ENCODE measurements around the gene FAM50B. TPM values are rescaled to one million over a fixed set of nuclear protein-coding genes. Genes with fewer than 3 reads are reported as not detected.

FAM50B gene
- total and polyA plus RNA-seq, 2 of the 13 experiments (the other 11 are each of a cell fraction or from before 2014, with no cell fraction given): 0.05 TPM; not detected in 1

GRCh38 chr6:3835055-3835731 lies 14.0 kb upstream of the FAM50B start (continued):
- no peak; the same call in 1 of the 2 replicates for TF ChIP-seq ZNF362 (CRISPR knock-in tag; IDR thresholded peaks at IDR 0.05; ENCODE audit: borderline replicate concordance)
- no peak for TF ChIP-seq ZNF761 (CRISPR knock-in tag; conservative IDR thresholded peaks at IDR 0.05)
- 0 out of 2 replicates have a peak, but pooled peaks have one; percentile 64 for TF ChIP-seq ZNF317 (CRISPR knock-in tag; IDR thresholded peaks at IDR 0.05)
- TF ChIP-seq TMF1 (CRISPR knock-in tag; IDR thresholded peaks at IDR 0.05; ENCODE audit: low read depth): no peak
- peak; percentile 87; the same call in 1 of the 2 replicates for TF ChIP-seq ZKSCAN8 (CRISPR knock-in tag; IDR thresholded peaks at IDR 0.05; ENCODE audit: borderline replicate concordance)
- no peak for TF ChIP-seq ATAD3A (CRISPR knock-in tag; IDR thresholded peaks at IDR 0.05)
- TF ChIP-seq CEBPG (CRISPR knock-in tag; IDR thresholded peaks at IDR 0.05): peak; percentile 98
- TF ChIP-seq PREB (CRISPR knock-in tag; IDR thresholded peaks at IDR 0.05): no peak
- TF ChIP-seq ZXDC (CRISPR knock-in tag; IDR thresholded peaks at IDR 0.05): peak; percentile 60; the same call in 1 of the 2 replicates
- peak; percentile 31; the same call in 1 of the 2 replicates for TF ChIP-seq ZNF512B (CRISPR knock-in tag; IDR thresholded peaks at IDR 0.05; ENCODE audit: borderline replicate concordance)
- TF ChIP-seq FOXP1 (IDR thresholded peaks at IDR 0.05): no peak
- peak; percentile 81 for TF ChIP-seq FOXP1 (CRISPR knock-in tag; IDR thresholded peaks at IDR 0.05)
- TF ChIP-seq KAT2B (IDR thresholded peaks at IDR 0.05; ENCODE audit: borderline replicate concordance, low read depth, low read length): no peak
- peak; percentile 51; the same call in 1 of the 2 replicates for TF ChIP-seq ZNF441 (CRISPR knock-in tag; IDR thresholded peaks at IDR 0.05; ENCODE audit: borderline replicate concordance)
- peak; percentile 63; the same call in 1 of the 2 replicates for TF ChIP-seq MYPOP (CRISPR knock-in tag; IDR thresholded peaks at IDR 0.05)
- peak; percentile 76; the same call in 1 of the 2 replicates for TF ChIP-seq NFIC (IDR thresholded peaks at IDR 0.05; ENCODE audit: low read length)
- TF ChIP-seq ATF1 (CRISPR knock-in tag; IDR thresholded peaks at IDR 0.05): peak; percentile 69
- TF ChIP-seq CREB1 (IDR thresholded peaks at IDR 0.05): peak; percentile 17; the same call in 1 of the 2 replicates
- peak; percentile 79 for TF ChIP-seq CREB1 (CRISPR knock-in tag; IDR thresholded peaks at IDR 0.05)
- no peak for TF ChIP-seq MBNL3 (CRISPR knock-in tag; conservative IDR thresholded peaks at IDR 0.05)
- TF ChIP-seq JUND (CRISPR knock-in tag; IDR thresholded peaks at IDR 0.05): peak; percentile 79
- peak; percentile 81; the same call in 1 of the 2 replicates for TF ChIP-seq ZNF614 (CRISPR knock-in tag; IDR thresholded peaks at IDR 0.05; ENCODE audit: borderline replicate concordance)

Measured in HepG2 (cell line).